GM21723 (cell line): Measurements from ENCODE around the gene ASAP2.

ENCODE experiments used
- ATAC-seq: cut with Tn5 transposase; IDR thresholded peaks from one replicate; pipeline ENCODE4 v1.9.1; 2021; ENCODE audit warnings: mild to moderate bottlenecking, moderate library complexity; ENCODE audit not compliant: unreplicated experiment

ASAP2 gene

DNA sequence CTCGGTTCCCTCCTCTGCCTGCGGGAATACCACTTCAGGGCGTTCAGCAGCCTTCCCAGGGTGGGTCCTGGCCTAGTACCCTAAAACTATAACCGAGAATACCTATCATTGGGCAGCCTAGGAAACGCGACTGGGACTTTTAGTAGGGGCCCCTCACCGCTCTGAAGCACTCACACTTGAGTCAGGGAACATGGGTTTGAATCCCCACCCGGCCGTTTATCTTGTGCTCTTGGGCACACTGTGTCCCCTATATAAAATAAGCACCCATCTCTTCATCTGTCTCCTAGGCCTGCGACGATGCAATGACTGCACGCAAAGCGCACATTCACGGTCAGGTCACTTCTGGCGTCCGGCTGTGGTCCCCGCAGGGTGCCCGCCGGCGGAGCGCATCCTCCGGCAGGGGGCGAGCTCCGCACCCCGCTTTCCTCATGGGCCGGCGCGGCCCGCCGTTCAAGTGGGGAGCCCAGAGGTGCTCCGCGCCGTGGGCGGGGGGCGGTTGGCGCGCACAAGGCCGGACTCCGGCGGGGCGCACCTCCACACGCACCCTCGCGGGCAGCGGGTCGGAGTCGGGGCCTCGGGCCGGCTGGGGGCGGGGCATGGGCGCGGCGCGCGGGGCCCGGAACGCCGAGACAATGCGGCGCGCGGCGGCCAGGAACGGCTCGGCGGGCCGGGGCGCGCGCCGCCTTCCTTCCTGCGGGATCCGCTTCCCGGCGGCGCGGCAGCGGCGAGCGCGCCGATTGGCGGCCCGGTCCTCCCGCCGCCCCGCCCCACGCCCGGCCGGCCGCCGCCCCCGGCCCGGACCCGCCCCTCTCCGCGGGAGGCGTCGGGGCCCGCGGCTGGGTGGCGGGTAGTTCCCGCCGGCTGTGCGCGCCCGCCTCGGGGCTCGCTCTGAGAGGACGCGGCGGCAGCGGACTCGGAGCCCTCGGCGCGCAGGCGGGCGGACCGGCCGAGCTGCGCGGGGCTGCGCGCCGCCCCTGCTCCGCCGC is at the start of gene ASAP2:
Gene ASAP2, plus strand, starts transcription at position 850 of the 986 bp plus-strand sequence. CDS start 293 bp downstream, outside the sequence.
- ATAC-seq = peak; percentile 76

DNA sequence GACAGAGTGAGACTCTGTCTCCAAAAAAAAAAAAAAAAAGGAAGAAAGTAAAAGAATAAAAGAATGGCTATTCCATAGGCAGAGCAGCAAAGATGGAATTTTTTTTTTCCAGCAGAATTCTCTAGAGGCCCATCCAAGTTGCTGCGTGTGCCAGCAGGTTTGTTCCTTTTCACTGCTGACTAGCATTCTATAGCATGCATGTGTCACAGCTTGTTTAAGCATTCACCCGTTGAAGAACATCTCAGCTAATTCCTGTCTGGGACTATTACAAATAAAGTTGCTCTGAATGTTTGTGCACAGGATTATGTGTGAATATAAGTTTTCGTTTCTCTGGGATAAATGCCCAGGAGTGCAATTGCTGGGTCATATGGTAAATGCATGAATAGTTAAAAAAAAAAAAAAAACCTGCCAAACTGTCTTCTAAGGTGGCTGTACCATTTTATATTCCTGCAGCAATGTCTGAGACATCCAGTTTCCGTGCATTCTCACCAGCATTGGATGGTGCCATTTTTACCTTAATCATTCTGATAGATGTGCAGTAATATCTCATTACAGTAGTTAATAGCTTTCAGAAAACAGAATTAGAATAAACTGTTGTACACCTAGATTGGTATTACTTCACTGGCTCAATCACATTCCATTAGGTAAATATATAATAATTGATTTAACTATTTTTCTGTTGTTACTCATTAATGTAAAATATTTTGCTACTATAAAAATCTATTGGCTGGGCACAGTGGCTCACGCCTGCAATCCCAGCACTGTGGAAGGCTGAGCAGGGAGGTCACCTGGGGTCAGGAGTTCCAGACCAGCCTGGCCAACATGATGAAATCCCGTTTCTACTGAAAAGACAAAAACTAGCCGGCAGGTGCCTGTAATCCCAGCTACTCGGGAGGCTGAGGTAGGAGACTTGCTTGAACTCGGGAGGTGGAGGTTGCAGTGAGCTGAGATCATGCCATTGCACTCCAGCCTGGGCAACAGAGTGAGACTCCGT is 47.5 kb upstream of the ASAP2 start:
- ATAC-seq = no peak

- no peak for ATAC-seq
These were observed 45.9 kb upstream of the ASAP2 start for GRCh38 chr2:9160732-9161131.

GRCh38 chr2:9162841-9163240 is 43.8 kb upstream of the ASAP2 start:
- no peak for ATAC-seq

GRCh38 chr2:9163306-9164111 is 43.1 kb upstream of the ASAP2 start:
- ATAC-seq = no peak

- no peak for ATAC-seq
These were observed 42.5 kb upstream of the ASAP2 start for GRCh38 chr2:9164112-9164608.

DNA sequence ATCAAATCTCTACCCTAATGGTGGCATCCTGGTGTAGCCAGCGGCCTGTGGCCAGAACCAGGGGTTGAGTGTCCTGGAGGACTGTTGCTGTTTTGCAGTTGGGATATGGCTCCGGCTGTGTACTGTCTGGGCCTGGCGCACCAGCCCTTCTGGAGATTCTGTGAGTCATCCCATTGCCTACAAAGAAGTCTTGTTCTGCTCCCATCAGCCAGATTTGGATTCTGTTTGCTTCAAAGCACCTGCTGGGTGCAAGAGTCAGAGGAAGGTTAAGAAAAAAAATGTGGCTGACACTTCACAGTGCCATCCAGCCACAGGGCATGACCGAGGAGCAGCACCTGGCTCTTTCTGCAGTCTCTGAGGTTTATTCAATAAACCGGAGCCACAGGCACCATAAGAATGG is 41.0 kb upstream of the ASAP2 start:
- ATAC-seq = no peak

DNA sequence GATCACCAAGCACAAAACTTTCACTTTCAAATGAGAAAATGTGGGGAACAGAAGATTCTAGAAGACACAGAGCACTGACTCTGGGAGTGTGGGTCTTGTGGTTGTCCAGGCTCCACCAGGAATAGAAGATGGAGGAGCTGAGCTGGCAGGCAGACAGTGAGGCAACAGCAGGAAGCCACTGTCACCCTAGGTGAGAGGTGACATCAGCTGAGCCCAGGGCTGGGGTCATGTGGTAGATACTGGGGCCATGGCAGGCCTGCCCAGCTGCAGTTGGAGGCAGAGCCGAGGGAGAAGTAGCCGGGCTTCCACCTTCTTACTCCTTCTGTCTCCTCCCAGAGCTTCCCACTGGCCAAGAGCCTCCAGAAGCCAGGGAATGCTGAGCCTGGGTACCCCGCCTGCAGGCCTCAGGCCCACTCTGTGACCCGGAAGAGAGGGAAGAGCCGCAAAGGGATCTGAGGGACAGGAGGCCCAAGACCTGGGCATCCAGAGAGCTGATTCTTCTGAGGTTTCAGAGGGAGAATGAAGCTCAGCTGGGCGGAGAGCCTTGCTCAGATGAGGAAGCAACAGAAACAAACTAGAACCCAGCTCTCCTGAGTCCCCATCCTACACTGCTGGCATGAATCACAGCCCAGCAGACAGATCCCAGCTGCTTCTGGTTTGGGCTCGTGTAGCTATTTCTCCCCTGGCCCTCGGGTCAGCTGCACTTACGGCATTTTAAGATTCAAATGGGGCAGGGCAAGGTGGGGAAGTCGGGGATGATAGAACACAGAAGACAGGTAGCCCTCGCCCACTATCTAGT is 39.8 kb upstream of the ASAP2 start:
- ATAC-seq = no peak

GRCh38 chr2:9167718-9168657 is 38.6 kb upstream of the ASAP2 start:
- no peak for ATAC-seq

- no peak for ATAC-seq
These were observed 37.8 kb upstream of the ASAP2 start for GRCh38 chr2:9168821-9169221.

GRCh38 chr2:9169349-9170107 is 37.1 kb upstream of the ASAP2 start:
- ATAC-seq = no peak

DNA sequence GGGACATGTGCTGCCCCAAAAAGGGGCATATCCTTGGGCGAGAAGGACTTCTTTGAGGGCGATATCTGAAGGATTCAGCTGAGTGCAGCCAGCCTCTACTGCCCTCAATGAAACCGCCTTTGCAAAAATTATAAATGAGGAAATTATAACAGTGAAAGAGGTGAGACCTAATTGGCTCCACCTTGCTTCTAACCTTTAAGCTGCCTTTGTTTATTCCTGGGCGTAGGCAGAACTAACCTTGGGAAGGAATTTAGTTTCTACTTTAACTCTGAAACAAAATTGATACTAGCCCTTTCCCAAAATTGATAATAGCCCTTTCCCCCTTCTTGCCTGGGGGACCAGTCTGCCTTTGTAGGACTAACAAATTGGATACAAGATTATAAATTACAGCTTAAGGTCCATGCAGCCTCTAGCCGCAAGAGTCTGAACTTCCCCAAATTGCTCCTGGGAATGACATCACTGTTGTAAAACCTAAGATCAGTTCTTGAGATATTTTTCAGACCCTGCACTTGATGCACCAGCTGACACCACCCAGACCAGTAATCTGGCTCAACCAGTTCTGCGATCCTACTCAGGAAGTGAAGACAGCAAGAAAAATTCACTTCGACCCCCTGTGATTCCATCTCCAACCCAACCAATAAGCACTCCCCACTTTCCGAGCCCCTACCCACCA is 36.0 kb upstream of the ASAP2 start:
- ATAC-seq = no peak

DNA sequence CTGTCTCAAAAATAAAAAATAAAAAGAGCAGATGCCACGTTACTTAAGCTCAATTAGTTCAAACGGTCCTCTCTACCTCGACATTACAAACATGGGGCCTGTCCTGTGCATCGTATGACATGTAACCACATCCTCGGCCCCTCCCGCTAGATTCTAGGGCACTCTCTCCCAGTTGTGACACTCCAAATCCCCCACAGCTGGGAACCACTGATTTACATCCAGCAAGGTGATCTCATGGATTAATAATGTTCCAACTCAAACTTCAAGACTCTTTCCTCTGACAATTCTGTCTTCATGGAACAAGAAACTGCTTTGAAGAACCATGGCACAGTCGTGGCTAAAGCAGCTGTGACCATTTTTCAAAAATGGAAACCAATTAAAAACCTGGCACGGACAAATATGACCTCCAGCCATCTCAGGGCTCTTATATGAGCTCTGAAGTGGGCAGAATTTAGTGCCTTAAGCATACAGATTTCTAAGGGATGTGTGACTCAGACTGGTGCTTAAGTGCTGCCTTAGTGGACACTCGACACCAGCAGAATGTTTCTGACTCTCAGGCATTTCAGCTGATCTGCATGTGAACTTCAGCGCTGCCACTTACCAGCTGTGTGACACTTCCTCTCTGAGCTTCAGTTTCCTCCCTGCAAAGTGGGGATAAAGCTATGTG is 31.7 kb upstream of the ASAP2 start:
- ATAC-seq = no peak

DNA sequence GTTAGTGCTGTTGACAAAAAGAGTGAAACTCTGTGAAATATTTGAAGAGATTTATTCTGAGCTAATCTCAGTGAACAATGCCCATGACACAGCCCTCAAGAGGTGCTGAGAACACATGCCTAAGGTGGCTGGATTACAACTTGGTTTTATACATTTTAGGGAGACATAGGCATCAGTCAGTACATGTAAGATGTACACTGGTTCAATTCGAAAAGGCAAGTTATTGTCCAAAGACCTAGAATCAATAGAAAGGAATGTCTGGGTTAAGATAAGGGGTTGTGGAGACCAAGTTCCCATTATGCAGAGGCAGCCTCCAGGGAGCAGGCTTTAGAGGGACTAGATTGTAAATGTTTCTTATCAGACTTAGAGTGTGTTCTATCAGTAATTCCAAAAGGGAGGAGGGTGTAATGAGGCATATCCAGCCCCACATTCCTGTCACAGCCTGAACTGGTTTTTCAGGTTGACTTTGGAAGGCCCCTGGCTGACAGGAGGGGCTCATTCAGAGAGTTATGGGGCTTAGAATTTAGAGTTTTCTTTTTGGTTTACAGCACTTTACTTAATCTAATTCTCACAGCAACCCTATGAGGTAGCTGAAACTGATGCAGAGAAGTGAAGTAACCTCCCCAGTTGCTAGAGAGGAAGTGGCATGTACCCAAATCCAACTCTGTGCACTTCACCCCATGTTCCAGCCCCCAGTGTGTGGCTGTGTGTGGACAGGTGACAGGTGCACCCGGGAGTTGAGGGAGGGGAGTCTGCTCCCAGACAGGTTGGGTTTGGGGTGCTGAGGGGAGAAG is 28.3 kb upstream of the ASAP2 start:
- ATAC-seq = no peak

GRCh38 chr2:9178904-9179571 is 27.6 kb upstream of the ASAP2 start:
- ATAC-seq = no peak
